GM12891 (cell line): ENCODE data around the gene MORN2.

ENCODE experiments used
- POLR2A ChIP-seq: IDR thresholded peaks from 2 replicates; pipeline ENCODE4 v1.6.1; 2011; ENCODE audit warnings: low read depth, low read length, control low read depth
- POLR2AphosphoS5 ChIP-seq: IDR thresholded peaks from 2 replicates; pipeline ENCODE4 v1.6.1; 2011; ENCODE audit warnings: low read depth, low read length, control low read depth
- TAF1 ChIP-seq: IDR thresholded peaks from 2 replicates; pipeline ENCODE4 v1.6.1; 2011; ENCODE audit warnings: low read depth, low read length, control low read depth

GRCh38 chr2:38828460-38828859 is 47.3 kb upstream of the MORN2 start:
- TF ChIP-seq POLR2AphosphoS5 (no peak), TAF1 (no peak), POLR2A (no peak)
